NT2/D1 (cell line): ENCODE data around the gene RADIL.
A peak's percentile ranks its signal among the peaks of the same experiment; 100 is the strongest.

ENCODE experiments used
- DNase-seq: peaks from one replicate; pipeline ENCODE4 v3.0.0-alpha.2; 2011; ENCODE audit warnings: low read depth, low spot score
- H3K27me3 ChIP-seq: 2 replicates; pipeline ENCODE4 v1.6.0; 2011; ENCODE audit warnings: mild to moderate bottlenecking; ENCODE audit not compliant: insufficient read length, insufficient read depth
- H3K36me3 ChIP-seq: 2 replicates; pipeline ENCODE4 v1.6.1; 2011; ENCODE audit warnings: mild to moderate bottlenecking, low read length, mixed read lengths; ENCODE audit not compliant: insufficient read depth, insufficient read length
- H3K4me1 ChIP-seq: 2 replicates; pipeline ENCODE4 v1.5.1; 2011; ENCODE audit not compliant: insufficient read depth, insufficient read length
- H3K4me3 ChIP-seq: 2 replicates; pipeline ENCODE4 v1.5.1; 2011; ENCODE audit warnings: low read depth; ENCODE audit not compliant: insufficient read length
- H3K9ac ChIP-seq: 2 replicates; pipeline ENCODE4 v1.6.0; 2011; ENCODE audit warnings: low read depth; ENCODE audit not compliant: insufficient read length
- H3K9me3 ChIP-seq: 2 replicates; pipeline ENCODE4 v1.5.1; 2011; ENCODE audit warnings: mild to moderate bottlenecking, low read length; ENCODE audit not compliant: insufficient read depth
- SUZ12 ChIP-seq: IDR thresholded peaks from 2 replicates; pipeline ENCODE4 v1.6.1; 2011; ENCODE audit not compliant: insufficient read length, insufficient read depth; ENCODE audit errors: extremely low read depth
- YY1 ChIP-seq: IDR thresholded peaks from 2 replicates; pipeline ENCODE4 v1.6.1; 2011; ENCODE audit not compliant: insufficient read length, insufficient read depth
- ZNF274 ChIP-seq: IDR thresholded peaks from 2 replicates; pipeline ENCODE4 v1.6.1; 2011; ENCODE audit warnings: mild to moderate bottlenecking, low read depth, low read length

Gene RADIL

GRCh38 chr7:4770886-4771285, 112.6 kb downstream of the RADIL start:
- TF ChIP-seq ZNF274 = no peak
- TF ChIP-seq SUZ12 = no peak
- no peak overlapping the region for H3K9ac ChIP-seq
- H3K4me1 ChIP-seq = peaks cover 7% of the 10 kb centered on the region
- H3K27me3 ChIP-seq = no peaks in the 10 kb centered on the region
- peaks cover 36% of the 10 kb centered on the region for H3K36me3 ChIP-seq
- no peak for DNase-seq
- H3K9me3 ChIP-seq = no peaks in the 10 kb centered on the region
- H3K4me3 ChIP-seq = no peak overlapping the region

GRCh38 chr7:4769761-4770160, 113.8 kb downstream of the RADIL start:
- H3K4me1 ChIP-seq = peaks cover 7% of the 10 kb centered on the region
- no peaks in the 10 kb centered on the region for H3K9me3 ChIP-seq
- no peak overlapping the region for H3K4me3 ChIP-seq
- peaks cover 47% of the 10 kb centered on the region for H3K36me3 ChIP-seq
- no peaks in the 10 kb centered on the region for H3K27me3 ChIP-seq
- DNase-seq = no peak
- no peak overlapping the region for H3K9ac ChIP-seq
- no peak for TF ChIP-seq ZNF274

GRCh38 chr7:4768597-4769569, 114.6 kb downstream of the RADIL start:
- Histone ChIP-seq H3K27me3 (no peaks in the 10 kb centered on the region), H3K4me1 (no peaks in the 10 kb centered on the region), H3K9ac (peak overlapping the region; percentile 10), H3K4me3 (no peak overlapping the region), H3K36me3 (peaks cover 56% of the 10 kb centered on the region), H3K9me3 (no peaks in the 10 kb centered on the region)
- no peak for DNase-seq
- TF ChIP-seq SUZ12 (no peak), ZNF274 (no peak), YY1 (no peak)

- no peak for DNase-seq
- no peak for TF ChIP-seq YY1
- TF ChIP-seq SUZ12 = no peak
- TF ChIP-seq ZNF274 = no peak
- H3K4me3 ChIP-seq = no peak overlapping the region
- H3K4me1 ChIP-seq = no peaks in the 10 kb centered on the region
- H3K9ac ChIP-seq = no peak overlapping the region
- no peaks in the 10 kb centered on the region for H3K9me3 ChIP-seq
- no peaks in the 10 kb centered on the region for H3K27me3 ChIP-seq
- peaks cover 69% of the 10 kb centered on the region for H3K36me3 ChIP-seq
These were observed 116.6 kb downstream of the RADIL start for GRCh38 chr7:4766666-4767519.

GRCh38 chr7:4765776-4766490, 117.6 kb downstream of the RADIL start:
- Histone ChIP-seq H3K9ac (no peak overlapping the region), H3K9me3 (no peaks in the 10 kb centered on the region), H3K4me3 (no peak overlapping the region), H3K4me1 (no peaks in the 10 kb centered on the region), H3K27me3 (no peaks in the 10 kb centered on the region), H3K36me3 (peaks cover 71% of the 10 kb centered on the region)
- TF ChIP-seq YY1 (no peak), SUZ12 (no peak), ZNF274 (no peak)
- no peak for DNase-seq

DNA sequence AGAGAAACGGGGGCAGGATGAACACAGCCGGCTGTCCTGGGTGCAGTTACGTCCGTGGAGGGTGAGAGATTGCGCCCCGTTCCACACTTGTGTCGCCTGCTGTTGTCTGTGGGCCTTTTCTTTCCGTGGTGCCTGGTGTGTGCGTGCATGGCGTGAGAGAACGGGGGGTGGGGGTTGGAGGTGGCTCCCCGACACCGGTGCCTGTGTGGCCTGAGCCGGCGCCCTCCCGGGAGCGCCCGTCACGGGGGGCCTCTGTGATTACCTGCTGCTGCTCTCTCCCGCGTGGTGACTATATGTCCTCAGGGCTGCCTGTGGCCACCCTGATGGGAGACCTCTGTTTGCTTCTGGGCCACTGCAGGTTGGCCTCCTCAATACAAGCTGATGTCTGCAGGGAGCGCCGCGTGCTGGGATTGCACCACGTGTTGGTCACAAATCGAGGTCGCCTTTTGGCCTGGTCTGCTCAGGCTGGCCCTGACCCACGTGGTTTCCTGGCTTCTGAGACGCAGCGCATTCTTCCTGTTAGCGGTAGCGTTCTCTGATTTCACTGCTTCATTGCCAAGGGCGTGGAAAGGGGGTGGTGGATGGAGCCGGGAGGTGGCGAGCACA, 119.0 kb downstream of the RADIL start:
- H3K4me1 ChIP-seq = no peaks in the 10 kb centered on the region
- no peaks in the 10 kb centered on the region for H3K9me3 ChIP-seq
- peaks cover 80% of the 10 kb centered on the region for H3K36me3 ChIP-seq
- H3K4me3 ChIP-seq = no peak overlapping the region
- DNase-seq = no peak
- H3K9ac ChIP-seq = no peak overlapping the region
- no peaks in the 10 kb centered on the region for H3K27me3 ChIP-seq
- TF ChIP-seq YY1 (no peak), ZNF274 (no peak), SUZ12 (no peak)
